SK-N-SH treated with all-trans-retinoic acid at 6 μM for 48 hours (cell line): ENCODE measurements around the gene EXOC5.
"Not testable (repeated sequence)": the region's sequence is repeated elsewhere in the genome, so short reads cannot be mapped to it uniquely, and the experiment has no call there.

Experiments
- ATAC-seq: fragments of 200-7000 bp; cut with Tn5 transposase; 3 replicates; pipeline ENCODE4 v1.9.1; 2020; ENCODE audit warnings: mild to moderate bottlenecking, moderate library complexity
- ARNTL ChIP-seq: fragments of 450-650 bp; formaldehyde crosslinking; IDR thresholded peaks from 2 replicates; pipeline ENCODE4 v1.5.0; 2020; ENCODE audit warnings: low read depth, mild to moderate bottlenecking, moderate library complexity, borderline replicate concordance
- BACH2 ChIP-seq: fragments of 250-450 bp; sonication (Bioruptor Pico); IDR thresholded peaks from 2 replicates; pipeline ENCODE4 v1.9.0; 2021; ENCODE audit warnings: mild to moderate bottlenecking, borderline replicate concordance
- CSDC2 ChIP-seq: fragments of 250-450 bp; sonication (Bioruptor Pico); IDR thresholded peaks from 2 replicates; pipeline ENCODE4 v1.5.0; 2020; ENCODE audit warnings: mild to moderate bottlenecking, moderate library complexity
- ESRRG ChIP-seq: fragments of 250-450 bp; sonication (Bioruptor Pico); IDR thresholded peaks from 2 replicates; pipeline ENCODE4 v1.6.1; 2021; ENCODE audit warnings: mild to moderate bottlenecking
- GLIS3 ChIP-seq: fragments of 250-450 bp; sonication (Bioruptor Pico); IDR thresholded peaks from 2 replicates; pipeline ENCODE4 v1.5.0; 2020; ENCODE audit warnings: mild to moderate bottlenecking, moderate library complexity
- ISL1 ChIP-seq: fragments of 250-450 bp; sonication (Bioruptor Pico); IDR thresholded peaks from 2 replicates; pipeline ENCODE4 v2.1.2; 2022; ENCODE audit warnings: mild to moderate bottlenecking, moderate library complexity
- PATZ1 ChIP-seq: fragments of 250-450 bp; sonication (Bioruptor Pico); IDR thresholded peaks from 2 replicates; pipeline ENCODE4 v1.8.0; 2020; ENCODE audit warnings: mild to moderate bottlenecking, moderate library complexity, borderline replicate concordance
- PPARA ChIP-seq: fragments of 250-450 bp; sonication (Bioruptor Pico); IDR thresholded peaks from 2 replicates; pipeline ENCODE4 v1.5.0; 2020; ENCODE audit warnings: mild to moderate bottlenecking, borderline replicate concordance
- RARB ChIP-seq: fragments of 250-450 bp; sonication (Bioruptor Pico); IDR thresholded peaks from 2 replicates; pipeline ENCODE4 v1.8.0; 2021; ENCODE audit warnings: mild to moderate bottlenecking, moderate library complexity
- SNAI2 ChIP-seq: fragments of 250-450 bp; sonication (Bioruptor Pico); IDR thresholded peaks from 2 replicates; pipeline ENCODE4 v1.5.0; 2020; ENCODE audit warnings: mild to moderate bottlenecking, moderate library complexity
- TCF4 ChIP-seq: fragments of 250-450 bp; sonication (Bioruptor Pico); IDR thresholded peaks from 2 replicates; pipeline ENCODE4 v1.8.0; 2021; ENCODE audit warnings: mild to moderate bottlenecking, moderate library complexity, borderline replicate concordance
- TOX ChIP-seq: fragments of 250-450 bp; sonication (Bioruptor Pico); IDR thresholded peaks from 2 replicates; pipeline ENCODE4 v1.8.0; 2021; ENCODE audit warnings: mild to moderate bottlenecking, moderate library complexity, borderline replicate concordance
- ZC3H10 ChIP-seq: fragments of 250-450 bp; sonication (Bioruptor Pico); IDR thresholded peaks from 2 replicates; pipeline ENCODE4 v1.5.1; 2021; ENCODE audit warnings: mild to moderate bottlenecking, moderate library complexity
- ZFP3 ChIP-seq: fragments of 250-450 bp; sonication (Bioruptor Pico); IDR thresholded peaks from 2 replicates; pipeline ENCODE4 v1.5.0; 2020; ENCODE audit warnings: mild to moderate bottlenecking, moderate library complexity
- ZFP30 ChIP-seq: fragments of 450-650 bp; formaldehyde crosslinking; IDR thresholded peaks from 2 replicates; pipeline ENCODE4 v1.5.0; 2022; ENCODE audit warnings: mild to moderate bottlenecking, moderate library complexity
- ZNF565 ChIP-seq: fragments of 450-650 bp; formaldehyde crosslinking; conservative IDR thresholded peaks from 2 replicates; pipeline ENCODE4 v1.5.0; 2020; ENCODE audit warnings: low read depth, mild to moderate bottlenecking, moderate library complexity
- ZNF8 ChIP-seq: fragments of 450-650 bp; formaldehyde crosslinking; IDR thresholded peaks from 2 replicates; pipeline ENCODE4 v1.5.0; 2020; ENCODE audit warnings: mild to moderate bottlenecking, moderate library complexity
- TF ChIP-seq, protein P1 (sequence below): fragments of 250-450 bp; sonication (Bioruptor Pico); IDR thresholded peaks from 2 replicates; pipeline ENCODE4 v1.8.0; 2021; ENCODE audit warnings: low read depth, mild to moderate bottlenecking, moderate library complexity, borderline replicate concordance
- TF ChIP-seq, protein P2 (sequence below): fragments of 250-450 bp; sonication (Bioruptor Pico); IDR thresholded peaks from 2 replicates; pipeline ENCODE4 v1.5.1; 2021; ENCODE audit warnings: mild to moderate bottlenecking, moderate library complexity
- TF ChIP-seq, protein P3 (sequence below): fragments of 250-450 bp; sonication (Bioruptor Pico); IDR thresholded peaks from 2 replicates; pipeline ENCODE4 v1.5.0; 2020; ENCODE audit warnings: mild to moderate bottlenecking, moderate library complexity
- TF ChIP-seq, protein P4 (sequence below): fragments of 250-450 bp; sonication (Bioruptor Pico); IDR thresholded peaks from 2 replicates; pipeline ENCODE4 v1.5.1; 2020; ENCODE audit warnings: low read depth, mild to moderate bottlenecking, moderate library complexity

The EXOC5 gene

GRCh38 chr14:57245941-57246340, 22.8 kb downstream of the EXOC5 start:
- TF ChIP-seq ZNF8 (CRISPR knock-in tag) = no peak
- TF ChIP-seq ZFP30 (CRISPR knock-in tag) = no peak
- no peak for TF ChIP-seq ARNTL (CRISPR knock-in tag)
- TF ChIP-seq, protein P1, sequence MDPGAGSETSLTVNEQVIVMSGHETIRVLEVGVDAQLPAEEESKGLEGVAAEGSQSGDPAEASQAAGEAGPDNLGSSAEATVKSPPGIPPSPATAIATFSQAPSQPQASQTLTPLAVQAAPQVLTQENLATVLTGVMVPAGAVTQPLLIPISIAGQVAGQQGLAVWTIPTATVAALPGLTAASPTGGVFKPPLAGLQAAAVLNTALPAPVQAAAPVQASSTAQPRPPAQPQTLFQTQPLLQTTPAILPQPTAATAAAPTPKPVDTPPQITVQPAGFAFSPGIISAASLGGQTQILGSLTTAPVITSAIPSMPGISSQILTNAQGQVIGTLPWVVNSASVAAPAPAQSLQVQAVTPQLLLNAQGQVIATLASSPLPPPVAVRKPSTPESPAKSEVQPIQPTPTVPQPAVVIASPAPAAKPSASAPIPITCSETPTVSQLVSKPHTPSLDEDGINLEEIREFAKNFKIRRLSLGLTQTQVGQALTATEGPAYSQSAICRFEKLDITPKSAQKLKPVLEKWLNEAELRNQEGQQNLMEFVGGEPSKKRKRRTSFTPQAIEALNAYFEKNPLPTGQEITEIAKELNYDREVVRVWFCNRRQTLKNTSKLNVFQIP (CRISPR knock-in tag) = no peak
- TF ChIP-seq RARB (CRISPR knock-in tag) = no peak
- TF ChIP-seq SNAI2 = no peak
- no peak for TF ChIP-seq PATZ1 (CRISPR knock-in tag)
- no peak for TF ChIP-seq ISL1 (CRISPR knock-in tag)
- no peak for TF ChIP-seq TCF4
- no peak for TF ChIP-seq PPARA (CRISPR knock-in tag)
- TF ChIP-seq ZFP3 (CRISPR knock-in tag) = no peak
- no peak for ATAC-seq

GRCh38 chr14:57244106-57244505, 24.6 kb downstream of the EXOC5 start:
- no peak for ATAC-seq
- TF ChIP-seq ARNTL (CRISPR knock-in tag) (no peak), ISL1 (CRISPR knock-in tag) (no peak), RARB (CRISPR knock-in tag) (no peak)

- ATAC-seq = no peak
- TF ChIP-seq ZFP30 (CRISPR knock-in tag) = no peak
- TF ChIP-seq, protein P2, sequence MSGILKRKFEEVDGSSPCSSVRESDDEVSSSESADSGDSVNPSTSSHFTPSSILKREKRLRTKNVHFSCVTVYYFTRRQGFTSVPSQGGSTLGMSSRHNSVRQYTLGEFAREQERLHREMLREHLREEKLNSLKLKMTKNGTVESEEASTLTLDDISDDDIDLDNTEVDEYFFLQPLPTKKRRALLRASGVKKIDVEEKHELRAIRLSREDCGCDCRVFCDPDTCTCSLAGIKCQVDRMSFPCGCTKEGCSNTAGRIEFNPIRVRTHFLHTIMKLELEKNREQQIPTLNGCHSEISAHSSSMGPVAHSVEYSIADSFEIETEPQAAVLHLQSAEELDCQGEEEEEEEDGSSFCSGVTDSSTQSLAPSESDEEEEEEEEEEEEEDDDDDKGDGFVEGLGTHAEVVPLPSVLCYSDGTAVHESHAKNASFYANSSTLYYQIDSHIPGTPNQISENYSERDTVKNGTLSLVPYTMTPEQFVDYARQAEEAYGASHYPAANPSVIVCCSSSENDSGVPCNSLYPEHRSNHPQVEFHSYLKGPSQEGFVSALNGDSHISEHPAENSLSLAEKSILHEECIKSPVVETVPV = no peak
- TF ChIP-seq TCF4 = no peak
- TF ChIP-seq ZC3H10 (CRISPR knock-in tag) = no peak
- TF ChIP-seq ZFP3 (CRISPR knock-in tag) = no peak
- TF ChIP-seq ESRRG (CRISPR knock-in tag) = no peak
- TF ChIP-seq SNAI2 = no peak
- TF ChIP-seq CSDC2 = no peak
- no peak for TF ChIP-seq TOX (CRISPR knock-in tag)
- TF ChIP-seq BACH2 (CRISPR knock-in tag) = no peak
- TF ChIP-seq ZNF565 (CRISPR knock-in tag) = no peak
- TF ChIP-seq, protein P3, sequence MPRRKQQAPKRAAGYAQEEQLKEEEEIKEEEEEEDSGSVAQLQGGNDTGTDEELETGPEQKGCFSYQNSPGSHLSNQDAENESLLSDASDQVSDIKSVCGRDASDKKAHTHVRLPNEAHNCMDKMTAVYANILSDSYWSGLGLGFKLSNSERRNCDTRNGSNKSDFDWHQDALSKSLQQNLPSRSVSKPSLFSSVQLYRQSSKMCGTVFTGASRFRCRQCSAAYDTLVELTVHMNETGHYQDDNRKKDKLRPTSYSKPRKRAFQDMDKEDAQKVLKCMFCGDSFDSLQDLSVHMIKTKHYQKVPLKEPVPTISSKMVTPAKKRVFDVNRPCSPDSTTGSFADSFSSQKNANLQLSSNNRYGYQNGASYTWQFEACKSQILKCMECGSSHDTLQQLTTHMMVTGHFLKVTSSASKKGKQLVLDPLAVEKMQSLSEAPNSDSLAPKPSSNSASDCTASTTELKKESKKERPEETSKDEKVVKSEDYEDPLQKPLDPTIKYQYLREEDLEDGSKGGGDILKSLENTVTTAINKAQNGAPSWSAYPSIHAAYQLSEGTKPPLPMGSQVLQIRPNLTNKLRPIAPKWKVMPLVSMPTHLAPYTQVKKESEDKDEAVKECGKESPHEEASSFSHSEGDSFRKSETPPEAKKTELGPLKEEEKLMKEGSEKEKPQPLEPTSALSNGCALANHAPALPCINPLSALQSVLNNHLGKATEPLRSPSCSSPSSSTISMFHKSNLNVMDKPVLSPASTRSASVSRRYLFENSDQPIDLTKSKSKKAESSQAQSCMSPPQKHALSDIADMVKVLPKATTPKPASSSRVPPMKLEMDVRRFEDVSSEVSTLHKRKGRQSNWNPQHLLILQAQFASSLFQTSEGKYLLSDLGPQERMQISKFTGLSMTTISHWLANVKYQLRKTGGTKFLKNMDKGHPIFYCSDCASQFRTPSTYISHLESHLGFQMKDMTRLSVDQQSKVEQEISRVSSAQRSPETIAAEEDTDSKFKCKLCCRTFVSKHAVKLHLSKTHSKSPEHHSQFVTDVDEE (CRISPR knock-in tag) = no peak
- no peak for TF ChIP-seq GLIS3 (CRISPR knock-in tag)
- TF ChIP-seq, all 23 proteins: peak for 0
These were observed 25.4 kb downstream of the EXOC5 start for GRCh38 chr14:57243320-57243719.

DNA sequence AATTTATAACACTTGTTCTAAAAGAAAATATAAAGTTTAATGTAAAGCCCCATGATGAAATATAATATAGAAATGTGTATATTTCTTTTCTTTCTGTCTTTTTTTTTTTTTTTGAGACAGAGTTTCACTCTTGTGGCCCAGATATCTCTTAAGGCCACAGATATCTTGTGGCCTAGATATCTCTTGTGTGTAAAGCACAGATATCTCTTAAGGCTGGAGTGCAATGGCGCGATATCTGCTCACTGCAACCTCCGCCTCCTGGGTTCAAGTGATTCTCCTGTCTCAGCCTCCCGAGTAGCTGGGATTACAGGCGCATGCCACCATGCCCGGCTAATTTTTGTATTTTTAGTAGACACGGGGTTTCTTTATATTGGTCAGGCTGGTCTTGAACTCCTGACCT, 28.6 kb downstream of the EXOC5 start:
- not testable (repeated sequence) for ATAC-seq

GRCh38 chr14:57232006-57232405, 36.7 kb downstream of the EXOC5 start:
- no peak for ATAC-seq
- TF ChIP-seq PPARA (CRISPR knock-in tag) (no peak), RARB (CRISPR knock-in tag) (no peak), CSDC2 (no peak), TCF4 (no peak), TOX (CRISPR knock-in tag) (no peak), ZFP30 (CRISPR knock-in tag) (no peak), ESRRG (CRISPR knock-in tag) (no peak)
- TF ChIP-seq, protein P4, sequence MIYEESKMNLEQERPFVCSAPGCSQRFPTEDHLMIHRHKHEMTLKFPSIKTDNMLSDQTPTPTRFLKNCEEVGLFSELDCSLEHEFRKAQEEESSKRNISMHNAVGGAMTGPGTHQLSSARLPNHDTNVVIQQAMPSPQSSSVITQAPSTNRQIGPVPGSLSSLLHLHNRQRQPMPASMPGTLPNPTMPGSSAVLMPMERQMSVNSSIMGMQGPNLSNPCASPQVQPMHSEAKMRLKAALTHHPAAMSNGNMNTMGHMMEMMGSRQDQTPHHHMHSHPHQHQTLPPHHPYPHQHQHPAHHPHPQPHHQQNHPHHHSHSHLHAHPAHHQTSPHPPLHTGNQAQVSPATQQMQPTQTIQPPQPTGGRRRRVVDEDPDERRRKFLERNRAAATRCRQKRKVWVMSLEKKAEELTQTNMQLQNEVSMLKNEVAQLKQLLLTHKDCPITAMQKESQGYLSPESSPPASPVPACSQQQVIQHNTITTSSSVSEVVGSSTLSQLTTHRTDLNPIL (CRISPR knock-in tag) = no peak
- TF ChIP-seq, protein P1 (CRISPR knock-in tag) = no peak
